K562 (cell line): Measurements from ENCODE around the gene EPN2. TPM values are rescaled to one million over a fixed set of nuclear protein-coding genes. Genes with fewer than 3 reads are reported as not detected.
A peak's percentile ranks its signal among the peaks of the same experiment; 100 is the strongest.

Experiments
- ATF7 ChIP-seq: fragments of 450-650 bp; IDR thresholded peaks from 2 replicates; pipeline ENCODE4 v1.7.1; 2014; ENCODE audit warnings: mild to moderate bottlenecking, moderate library complexity
- CC2D1A ChIP-seq: fragments of 450-650 bp; IDR thresholded peaks from 2 replicates; pipeline ENCODE4 v1.6.1; 2017; ENCODE audit warnings: mild to moderate bottlenecking
- CREB3L1 ChIP-seq: fragments of 450-650 bp; IDR thresholded peaks from 2 replicates; pipeline ENCODE4 v1.6.1; 2014; ENCODE audit warnings: low read depth, mild to moderate bottlenecking, moderate library complexity, borderline replicate concordance
- DMBX1 ChIP-seq: fragments of 250-450 bp; sonication (Bioruptor Pico); IDR thresholded peaks from 2 replicates; pipeline ENCODE4 v1.8.0; 2022; ENCODE audit warnings: inconsistent platforms, mild to moderate bottlenecking, moderate library complexity, borderline replicate concordance
- E2F6 ChIP-seq, 2 experiments: IDR thresholded peaks; 2 replicates each; pipeline ENCODE4 v1.6.1; 2011; ENCODE audit warnings: borderline replicate concordance in 1 of 2, control low read depth in 1 of 2, low read depth in 1 of 2, low read length in 1 of 2, mild to moderate bottlenecking in 1 of 2, mixed read lengths in 1 of 2, moderate library complexity in 1 of 2; ENCODE audit not compliant: insufficient read depth in 1 of 2, insufficient read length in 1 of 2, poor library complexity in 1 of 2, severe bottlenecking in 1 of 2; ENCODE audit errors: extremely low read depth in 1 of 2
- EP400 ChIP-seq: fragments of 450-650 bp; IDR thresholded peaks from 2 replicates; pipeline ENCODE4 v1.6.1; 2017; ENCODE audit warnings: antibody characterized with exemption, mild to moderate bottlenecking, moderate library complexity
- JUND ChIP-seq, 2 experiments: IDR thresholded peaks; 2 replicates in 1 of 2; 3 replicates in 1 of 2; pipeline ENCODE4 v1.6.1; 2011; ENCODE audit warnings: borderline replicate concordance in 2 of 2, low read depth in 2 of 2, low read length in 2 of 2, improper control_type of control experiment in 1 of 2, missing biosample characterization in 1 of 2, missing genetic modification characterization in 1 of 2, missing genetic modification reagents in 1 of 2
- KDM4B ChIP-seq, 2 experiments: fragments of 450-650 bp in 1 of 2; sonication (generic) in 1 of 2; IDR thresholded peaks; 2 replicates each; pipeline ENCODE4 v1.6.1; 2016 to 2017; ENCODE audit warnings: borderline replicate concordance in 2 of 2, antibody characterized with exemption in 1 of 2, low read depth in 1 of 2, mild to moderate bottlenecking in 1 of 2
- MAX ChIP-seq: sonication (generic); formaldehyde crosslinking; IDR thresholded peaks from 2 replicates; pipeline ENCODE4 v1.9.0; 2022; ENCODE audit warnings: mild to moderate bottlenecking, missing genetic modification reagents
- MXI1 ChIP-seq: IDR thresholded peaks from 2 replicates; pipeline ENCODE4 v1.6.1; 2011; ENCODE audit warnings: low read depth, mild to moderate bottlenecking, improper control_type of control experiment, low read length
- SAP30 ChIP-seq: fragments of 200-600 bp; sonication (generic); IDR thresholded peaks from 2 replicates; pipeline ENCODE4 v1.6.1; 2012; ENCODE audit warnings: borderline replicate concordance, low read depth, mild to moderate bottlenecking, moderate library complexity, low read length, control low read depth, inconsistent platforms; ENCODE audit not compliant: insufficient read depth, poor library complexity, severe bottlenecking
- ZBTB11 ChIP-seq, 3 experiments: fragments of 200-800 bp in 1 of 3; fragments of 250-450 bp in 1 of 3; fragments of 450-650 bp in 1 of 3; sonication (Bioruptor Pico) in 1 of 3; sonication (Bioruptor generic) in 1 of 3; formaldehyde crosslinking in 1 of 3; IDR thresholded peaks; 2 replicates each; pipeline versions ENCODE4 v1.6.1 to v1.8.0; 2016 to 2022; ENCODE audit warnings: mild to moderate bottlenecking in 2 of 3, missing genetic modification characterization in 2 of 3, missing compliant biosample characterization in 1 of 3, moderate library complexity in 1 of 3
- ZFP36 ChIP-seq: fragments of 150-350 bp; IDR thresholded peaks from 2 replicates; pipeline ENCODE4 v1.6.1; 2018; ENCODE audit warnings: low read length, low read depth; ENCODE audit not compliant: partially characterized antibody
- ZSCAN32 ChIP-seq: fragments of 450-650 bp; formaldehyde crosslinking; IDR thresholded peaks from 2 replicates; pipeline ENCODE4 v1.4.0; 2020; ENCODE audit warnings: mild to moderate bottlenecking, moderate library complexity
- polyA plus RNA-seq, 8 experiments: library from polyadenylated mRNA; depleted of rRNA in 4 of 8; stranded (reverse) in 5 of 8; unstranded in 3 of 8; fragments of >200 nt; fragmentation: Nextera tagmentation in 2 of 8; fragmentation: Illumina TruSeq in 1 of 8; extraction: Ambion mirVana in 2 of 8; extraction: Trizol in 1 of 8; gene quantifications; 2 replicates each; pipeline versions ENCODE4 v1.2.1 to v1.2.3, GENCODE V29; 2011 to 2014; ENCODE audit warnings: inconsistent platforms in 1 of 8, missing spikeins in 1 of 8
- total RNA-seq, 7 experiments: library from RNA; depleted of rRNA in 6 of 7; stranded (reverse); fragments of >200 nt in 6 of 7; fragmentation: Illumina TruSeq in 2 of 7; extraction: Trizol in 2 of 7; gene quantifications; 2 replicates each; pipeline versions ENCODE4 v1.2.1 to v1.2.3, GENCODE V29; 2011 to 2021; ENCODE audit warnings: low replicate concordance in 1 of 7
- TF ChIP-seq, protein P1 (sequence below): fragments of 250-450 bp; sonication (Bioruptor Pico); IDR thresholded peaks from 2 replicates; pipeline ENCODE4 v1.8.0; 2021; ENCODE audit warnings: borderline replicate concordance, mild to moderate bottlenecking, moderate library complexity; ENCODE audit not compliant: poor library complexity, severe bottlenecking

Gene EPN2
- total and polyA plus RNA-seq, 9 of the 15 experiments (the other 6 are each of a cell fraction or from before 2014, with no cell fraction given) = 1.0 to 12.9 (median 8.9) TPM

- TF ChIP-seq EP400 (peak; percentile 84), MAX (CRISPR knock-in tag) (peak; percentile 55), CREB3L1 (peak; percentile 47; the same call in 1 of the 2 replicates), SAP30 (peak; percentile 34), DMBX1 (CRISPR knock-in tag) (no peak), E2F6 (IDR thresholded peaks at IDR 0.05; ENCODE audit: borderline replicate concordance in 1 of 2, extremely low read depth in 1 of 2, insufficient read depth in 1 of 2, insufficient read length in 1 of 2, low read depth in 1 of 2, low read length in 1 of 2, poor library complexity in 1 of 2, severe bottlenecking in 1 of 2) (peak in 1 of 2 experiments; percentile 9), ZBTB11 (CRISPR knock-in tag; IDR thresholded peaks at IDR 0.05) (0 out of 6 replicates have a peak, but pooled peaks of 1 of the 3 experiments have one; percentile 18), JUND (IDR thresholded peaks at IDR 0.05; ENCODE audit: borderline replicate concordance, low read depth, low read length) (peak; percentile 33; the same call in 1 of the 2 replicates), JUND (tag; IDR thresholded peaks at IDR 0.05; ENCODE audit: borderline replicate concordance, low read depth, low read length) (no peak), ATF7 (0 out of 2 replicates have a peak, but pooled peaks have one; percentile 48), ZSCAN32 (CRISPR knock-in tag) (no peak), MXI1 (peak; percentile 98), CC2D1A (peak; percentile 70; the same call in 1 of the 2 replicates), ZFP36 (peak; percentile 23), KDM4B (IDR thresholded peaks at IDR 0.05; ENCODE audit: borderline replicate concordance in 2 of 2, low read depth in 1 of 2) (peak in 1 of 2 experiments; percentile 46; a peak in 1 of 4 replicates)
- TF ChIP-seq, protein P1, sequence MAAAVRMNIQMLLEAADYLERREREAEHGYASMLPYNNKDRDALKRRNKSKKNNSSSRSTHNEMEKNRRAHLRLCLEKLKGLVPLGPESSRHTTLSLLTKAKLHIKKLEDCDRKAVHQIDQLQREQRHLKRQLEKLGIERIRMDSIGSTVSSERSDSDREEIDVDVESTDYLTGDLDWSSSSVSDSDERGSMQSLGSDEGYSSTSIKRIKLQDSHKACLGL = no peak
These were observed 125.3 kb downstream of the EPN2 start, which contains the start of gene B9D1 (continued) for GRCh38 chr17:19362277-19363113.
